ENCODE measurements around the gene GTPBP4. TPM values are rescaled to one million over a fixed set of nuclear protein-coding genes. Genes with fewer than 3 reads are reported as not detected.

GTPBP4 gene
- total RNA-seq, 1 experiment from 2014 or later = 111 TPM

DNA sequence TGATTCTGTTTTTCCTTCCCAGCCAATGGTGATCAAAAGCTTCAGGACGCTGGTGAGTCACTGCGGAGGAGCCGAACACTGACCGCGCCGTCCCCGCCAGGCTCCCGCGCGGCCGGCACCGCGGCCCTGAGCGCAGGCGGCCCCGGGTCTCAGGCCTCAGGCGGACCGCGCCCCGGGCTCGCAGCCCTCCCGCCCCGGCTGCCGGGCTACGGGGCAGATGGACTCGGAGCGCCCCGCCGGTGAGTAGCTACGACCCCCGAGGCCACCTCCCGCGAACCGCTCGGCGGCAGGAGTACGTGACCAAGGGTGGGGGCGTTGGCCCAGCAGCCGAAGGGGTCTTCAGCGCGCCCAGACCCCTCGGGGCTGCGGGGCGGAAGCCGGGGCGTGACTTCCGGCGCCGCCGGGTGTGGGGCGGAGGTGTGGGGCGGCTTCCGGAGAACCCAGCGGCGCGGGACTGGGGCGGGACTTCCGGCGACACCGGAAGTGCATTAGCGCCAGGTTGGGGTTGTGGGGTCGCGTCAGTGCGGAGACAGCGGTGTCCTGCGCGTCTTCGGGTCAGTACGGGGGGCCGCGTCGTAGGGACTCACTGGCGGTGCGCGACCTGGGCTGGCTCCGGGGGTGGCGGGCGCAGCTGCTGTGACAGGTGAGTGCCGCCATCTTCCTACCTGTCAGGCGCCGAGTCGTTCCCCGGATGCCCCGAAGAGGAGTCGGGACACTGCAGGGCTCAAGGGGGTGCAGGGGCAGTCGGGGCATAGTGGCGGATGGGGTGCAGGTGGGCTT, 68.3 kb downstream of the GTPBP4 start, which contains the start of gene WDR37 (continued):
- TF ChIP-seq, protein P1, sequence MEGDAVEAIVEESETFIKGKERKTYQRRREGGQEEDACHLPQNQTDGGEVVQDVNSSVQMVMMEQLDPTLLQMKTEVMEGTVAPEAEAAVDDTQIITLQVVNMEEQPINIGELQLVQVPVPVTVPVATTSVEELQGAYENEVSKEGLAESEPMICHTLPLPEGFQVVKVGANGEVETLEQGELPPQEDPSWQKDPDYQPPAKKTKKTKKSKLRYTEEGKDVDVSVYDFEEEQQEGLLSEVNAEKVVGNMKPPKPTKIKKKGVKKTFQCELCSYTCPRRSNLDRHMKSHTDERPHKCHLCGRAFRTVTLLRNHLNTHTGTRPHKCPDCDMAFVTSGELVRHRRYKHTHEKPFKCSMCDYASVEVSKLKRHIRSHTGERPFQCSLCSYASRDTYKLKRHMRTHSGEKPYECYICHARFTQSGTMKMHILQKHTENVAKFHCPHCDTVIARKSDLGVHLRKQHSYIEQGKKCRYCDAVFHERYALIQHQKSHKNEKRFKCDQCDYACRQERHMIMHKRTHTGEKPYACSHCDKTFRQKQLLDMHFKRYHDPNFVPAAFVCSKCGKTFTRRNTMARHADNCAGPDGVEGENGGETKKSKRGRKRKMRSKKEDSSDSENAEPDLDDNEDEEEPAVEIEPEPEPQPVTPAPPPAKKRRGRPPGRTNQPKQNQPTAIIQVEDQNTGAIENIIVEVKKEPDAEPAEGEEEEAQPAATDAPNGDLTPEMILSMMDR (IDR thresholded peaks at IDR 0.05 in 2 of 3, conservative IDR thresholded peaks at IDR 0.05 in 1 of 3; ENCODE audit: borderline replicate concordance in 1 of 3, insufficient read depth in 1 of 3, low read depth in 2 of 3, low read length in 2 of 3) = no peak

DNA sequence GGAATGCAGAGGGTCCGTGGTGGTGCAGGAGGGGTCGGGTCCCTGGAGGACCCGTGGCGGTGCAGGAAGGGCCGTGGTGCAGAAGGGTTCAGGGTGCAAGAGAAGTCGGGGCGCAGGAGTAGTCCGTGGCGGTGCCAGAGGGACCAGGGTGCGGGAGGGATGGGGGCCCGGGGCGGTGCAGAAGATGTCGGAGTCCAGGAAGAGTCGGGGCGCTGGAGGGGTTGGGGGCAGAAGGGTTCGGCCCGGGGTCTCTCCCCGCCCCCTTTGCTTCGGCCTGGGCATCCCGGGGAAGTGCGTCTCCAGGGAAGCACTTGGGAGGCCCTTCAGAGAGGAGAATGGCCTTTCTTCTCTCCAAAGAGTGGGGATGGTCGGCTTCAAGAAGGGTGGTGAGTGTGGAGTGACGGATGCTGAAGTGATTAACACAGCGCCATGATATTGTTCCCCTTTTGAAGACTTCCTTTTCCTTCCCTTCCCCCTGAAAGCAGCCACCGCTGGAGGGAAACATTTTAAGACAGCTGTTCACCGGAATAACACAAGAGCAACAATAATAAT, 68.9 kb downstream of the GTPBP4 start:
- ChIA-PET POLR2A (no interaction called here), RAD21 (ENCODE audit: low non-redundant PET in 1 of 2, low total read pairs in 2 of 2, uncharacterized antibody in 2 of 2, unreplicated experiment in 2 of 2) (no interaction called here), CTCF (no interaction called here)
- Histone ChIP-seq H3K27ac (ENCODE audit: low read depth, low read length) (peak overlapping the region; percentile 89; the same call in 1 of the 2 replicates), H3K9me2 (ENCODE audit: insufficient read depth) (no peaks in the 10 kb centered on the region), H3K79me2 (ENCODE audit: insufficient read depth, low read length) (peaks cover 90% of the 10 kb centered on the region), H3K27me3 (ENCODE audit: insufficient read depth, low read length) (no peaks in the 10 kb centered on the region), H2AFZ (ENCODE audit: low read depth, low read length, poor library complexity, severe bottlenecking) (no peak overlapping the region), H3K4me2 (ENCODE audit: low read length) (peak overlapping the region; percentile 82), H3K36me3 (ENCODE audit: control insufficient read depth in 1 of 2, insufficient read depth in 2 of 2, low read length in 2 of 2) (no peaks in the 10 kb centered on the region; a peak in 2 of 4 replicates), H4K20me1 (ENCODE audit: insufficient read depth) (no peaks in the 10 kb centered on the region), H3K4me3 (replicated peaks in 1 of 2; ENCODE audit: low read depth in 1 of 2, low read length in 2 of 2) (peak overlapping the region; percentile 80 to 91), H3K9ac (ENCODE audit: low read length) (peak overlapping the region; percentile 94), H3K9me3 (ENCODE audit: control insufficient read depth in 1 of 2, insufficient read depth in 1 of 2, low read depth in 1 of 2, low read length in 2 of 2) (no peaks in the 10 kb centered on the region), H3K4me1 (ENCODE audit: control insufficient read depth in 1 of 2, insufficient read depth in 2 of 2, low read length in 2 of 2) (peaks cover 12 to 16% of the 10 kb centered on the region in 2 experiments; a peak in 3 of 4 replicates)
- TF ChIP-seq, protein P2, sequence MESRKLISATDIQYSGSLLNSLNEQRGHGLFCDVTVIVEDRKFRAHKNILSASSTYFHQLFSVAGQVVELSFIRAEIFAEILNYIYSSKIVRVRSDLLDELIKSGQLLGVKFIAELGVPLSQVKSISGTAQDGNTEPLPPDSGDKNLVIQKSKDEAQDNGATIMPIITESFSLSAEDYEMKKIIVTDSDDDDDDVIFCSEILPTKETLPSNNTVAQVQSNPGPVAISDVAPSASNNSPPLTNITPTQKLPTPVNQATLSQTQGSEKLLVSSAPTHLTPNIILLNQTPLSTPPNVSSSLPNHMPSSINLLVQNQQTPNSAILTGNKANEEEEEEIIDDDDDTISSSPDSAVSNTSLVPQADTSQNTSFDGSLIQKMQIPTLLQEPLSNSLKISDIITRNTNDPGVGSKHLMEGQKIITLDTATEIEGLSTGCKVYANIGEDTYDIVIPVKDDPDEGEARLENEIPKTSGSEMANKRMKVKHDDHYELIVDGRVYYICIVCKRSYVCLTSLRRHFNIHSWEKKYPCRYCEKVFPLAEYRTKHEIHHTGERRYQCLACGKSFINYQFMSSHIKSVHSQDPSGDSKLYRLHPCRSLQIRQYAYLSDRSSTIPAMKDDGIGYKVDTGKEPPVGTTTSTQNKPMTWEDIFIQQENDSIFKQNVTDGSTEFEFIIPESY (IDR thresholded peaks at IDR 0.05; ENCODE audit: extremely low read depth, insufficient replicate concordance, low read length) = no peak
- no peak for TF ChIP-seq EGR1 (IDR thresholded peaks at IDR 0.05; ENCODE audit: low read depth)
- no peak for TF ChIP-seq SIN3A (IDR thresholded peaks at IDR 0.05; ENCODE audit: low read depth)
- TF ChIP-seq ELF1 (IDR thresholded peaks at IDR 0.05; ENCODE audit: borderline replicate concordance, low read depth) = no peak
- no peak for TF ChIP-seq JUND (IDR thresholded peaks at IDR 0.05)
- TF ChIP-seq, protein P3, sequence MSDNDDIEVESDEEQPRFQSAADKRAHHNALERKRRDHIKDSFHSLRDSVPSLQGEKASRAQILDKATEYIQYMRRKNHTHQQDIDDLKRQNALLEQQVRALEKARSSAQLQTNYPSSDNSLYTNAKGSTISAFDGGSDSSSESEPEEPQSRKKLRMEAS (IDR thresholded peaks at IDR 0.05) = no peak
- no peak for TF ChIP-seq RAD21 (IDR thresholded peaks at IDR 0.05; ENCODE audit: low read depth)
- DNase-seq (ENCODE audit: low read depth, low spot score) = no peak
- ATAC-seq = peak; percentile 17; the same call in 1 of the 2 replicates
- no TSS peak for BruUV-seq (replicated peaks)
- intact Hi-C loops (cut with micrococcal nuclease) = loop anchor here (10.0 kb wide), 1 partner anchor 122 kb away; the partner anchor contains the start of gene LARP4B
